Mucosa of descending colon (tissue), 3 donors: ENCODE results near the gene MNT. TPM values are rescaled to one million over a fixed set of nuclear protein-coding genes. Genes with fewer than 3 reads are reported as not detected.
"Not testable (repeated sequence)": the region's sequence is repeated elsewhere in the genome, so short reads cannot be mapped to it uniquely, and the experiment has no call there.

Experiments used
- ATAC-seq: fragments of 200-7000 bp; cut with Tn5 transposase; one replicate; pipeline ENCODE4 v1.9.1; 2020; ENCODE audit warnings: mild to moderate bottlenecking, moderate library complexity
- DNase-seq, 3 donors: peaks; one replicate each; pipeline ENCODE4 v3.0.0-alpha.2; 2020
- H3K36me3 ChIP-seq: fragments of 200-600 bp; one replicate; pipeline ENCODE4 v1.8.0; 2021; ENCODE audit warnings: low read depth, mild to moderate bottlenecking
- H3K4me1 ChIP-seq: fragments of 200-600 bp; one replicate; pipeline ENCODE4 v1.8.0; 2021; ENCODE audit warnings: low read depth, mild to moderate bottlenecking
- H3K4me3 ChIP-seq: fragments of 200-600 bp; one replicate; pipeline ENCODE4 v1.8.0; 2021; ENCODE audit warnings: mild to moderate bottlenecking
- H3K9me3 ChIP-seq: fragments of 200-600 bp; one replicate; pipeline ENCODE4 v1.8.0; 2021; ENCODE audit warnings: mild to moderate bottlenecking
- intact Hi-C, 2 donors: fragments of 100-400 bp; cut with DNase I in 1 of 2; cut with micrococcal nuclease in 1 of 2; formaldehyde crosslinking; loops; one replicate each; pipeline versions ENCODE4 v1.11.0 to v1.11.1; 2022; cut with DNase I, micrococcal nuclease
- total RNA-seq, 3 donors: library from RNA; stranded (reverse); fragmentation: NEBNext Ultra II Directional in 2 of 3; extraction: Animal tissue kit (Norgen Biotek cat#: 25700) in 2 of 3; gene quantifications; one replicate each; pipeline versions ENCODE4 v1.2.1 to v1.2.4, GENCODE V29; 2021 to 2023
- TF ChIP-seq, protein P1 (sequence below): fragments of 200-600 bp; IDR thresholded peaks from one replicate; pipeline ENCODE4 v1.8.0; 2022; ENCODE audit warnings: antibody characterized with exemption, mild to moderate bottlenecking
- donor health status: DM: no; HTN: no; CAD: no; lungs with moderate emphysema.
- donor health status: DM: no; HTN: no; CAD: no.
- donor health status: DM: no; HTN: yes; CAD: no.

The MNT gene
- total RNA-seq, 3 donors from 2014 or later: 22.8 to 39.1 (median 25.2) TPM

DNA sequence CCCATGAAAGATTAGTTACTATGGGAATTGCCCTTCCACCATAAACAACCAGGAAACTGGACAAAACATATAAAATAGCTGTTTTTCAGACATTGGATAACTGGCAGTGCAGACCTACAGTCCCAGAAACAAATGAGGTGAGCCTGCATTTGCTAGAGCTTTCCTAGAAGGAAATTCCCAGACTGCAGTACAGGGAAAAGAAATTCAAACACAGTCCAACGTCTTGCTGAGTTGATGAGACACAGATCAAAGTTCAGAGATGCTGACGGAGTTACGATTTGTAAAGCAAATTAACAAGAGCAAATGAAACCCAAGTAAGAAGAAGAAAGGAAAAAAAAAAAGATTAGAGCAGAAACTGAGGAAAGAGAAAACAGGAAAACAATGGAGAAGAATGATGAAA, 41.3 kb upstream of the MNT start:
- intact Hi-C loops: no loop called here
- Histone ChIP-seq H3K4me3 (no peak overlapping the region), H3K36me3 (no peaks in the 10 kb centered on the region), H3K4me1 (peaks cover 7% of the 10 kb centered on the region), H3K9me3 (peaks cover 4% of the 10 kb centered on the region)
- TF ChIP-seq, protein P1, sequence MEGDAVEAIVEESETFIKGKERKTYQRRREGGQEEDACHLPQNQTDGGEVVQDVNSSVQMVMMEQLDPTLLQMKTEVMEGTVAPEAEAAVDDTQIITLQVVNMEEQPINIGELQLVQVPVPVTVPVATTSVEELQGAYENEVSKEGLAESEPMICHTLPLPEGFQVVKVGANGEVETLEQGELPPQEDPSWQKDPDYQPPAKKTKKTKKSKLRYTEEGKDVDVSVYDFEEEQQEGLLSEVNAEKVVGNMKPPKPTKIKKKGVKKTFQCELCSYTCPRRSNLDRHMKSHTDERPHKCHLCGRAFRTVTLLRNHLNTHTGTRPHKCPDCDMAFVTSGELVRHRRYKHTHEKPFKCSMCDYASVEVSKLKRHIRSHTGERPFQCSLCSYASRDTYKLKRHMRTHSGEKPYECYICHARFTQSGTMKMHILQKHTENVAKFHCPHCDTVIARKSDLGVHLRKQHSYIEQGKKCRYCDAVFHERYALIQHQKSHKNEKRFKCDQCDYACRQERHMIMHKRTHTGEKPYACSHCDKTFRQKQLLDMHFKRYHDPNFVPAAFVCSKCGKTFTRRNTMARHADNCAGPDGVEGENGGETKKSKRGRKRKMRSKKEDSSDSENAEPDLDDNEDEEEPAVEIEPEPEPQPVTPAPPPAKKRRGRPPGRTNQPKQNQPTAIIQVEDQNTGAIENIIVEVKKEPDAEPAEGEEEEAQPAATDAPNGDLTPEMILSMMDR: no peak
- ATAC-seq: peak; percentile 94
- DNase-seq: peak in 1 of 3 donors; percentile 52

DNA sequence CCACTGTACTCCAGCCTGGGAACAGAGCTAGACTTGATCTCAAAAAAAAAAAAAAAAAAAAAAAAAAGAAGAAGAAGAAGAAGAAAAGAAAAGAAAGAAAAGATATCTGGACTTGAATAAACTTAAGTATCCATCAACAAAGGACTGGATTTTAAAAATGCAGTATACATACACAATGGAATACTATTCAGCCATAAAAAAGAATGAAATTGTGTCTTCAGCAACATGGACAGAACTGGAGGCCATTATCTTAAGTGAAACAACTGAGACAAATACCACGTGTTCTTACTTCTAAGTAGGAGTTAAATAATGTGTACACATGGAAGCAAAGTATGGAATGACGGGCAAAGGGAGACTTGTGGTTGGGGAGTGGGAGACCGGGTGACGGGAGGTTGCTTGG, 40.1 kb upstream of the MNT start:
- DNase-seq: no peak
- TF ChIP-seq, protein P1: no peak
- Histone ChIP-seq H3K4me3 (no peak overlapping the region), H3K4me1 (peaks cover 7% of the 10 kb centered on the region), H3K36me3 (no peaks in the 10 kb centered on the region), H3K9me3 (no peaks in the 10 kb centered on the region)
- ATAC-seq: no peak
- intact Hi-C loops: no loop called here

DNA sequence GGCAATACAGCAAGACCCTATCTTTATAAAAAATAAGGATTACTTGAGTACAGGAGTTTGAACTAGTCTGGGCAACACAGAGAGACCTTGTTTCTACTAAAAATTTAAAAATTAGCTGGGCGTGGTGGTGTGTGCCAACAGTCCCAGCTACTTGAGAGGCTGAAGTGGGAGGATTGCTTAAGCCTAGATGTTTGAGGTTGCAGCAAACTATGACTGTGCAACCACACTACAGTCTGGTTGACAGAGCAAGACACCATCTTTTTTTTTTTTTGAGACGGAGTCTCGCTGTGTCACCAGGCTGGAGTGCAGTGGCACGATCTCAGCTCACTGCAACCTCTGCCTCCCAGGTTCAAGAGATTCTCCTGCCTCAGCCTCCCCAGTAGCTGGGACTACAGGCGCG, 39.1 kb upstream of the MNT start:
- ATAC-seq, H3K9me3 ChIP-seq, intact Hi-C loops, H3K36me3 ChIP-seq, H3K4me3 ChIP-seq, DNase-seq, H3K4me1 ChIP-seq: not testable (repeated sequence)

DNA sequence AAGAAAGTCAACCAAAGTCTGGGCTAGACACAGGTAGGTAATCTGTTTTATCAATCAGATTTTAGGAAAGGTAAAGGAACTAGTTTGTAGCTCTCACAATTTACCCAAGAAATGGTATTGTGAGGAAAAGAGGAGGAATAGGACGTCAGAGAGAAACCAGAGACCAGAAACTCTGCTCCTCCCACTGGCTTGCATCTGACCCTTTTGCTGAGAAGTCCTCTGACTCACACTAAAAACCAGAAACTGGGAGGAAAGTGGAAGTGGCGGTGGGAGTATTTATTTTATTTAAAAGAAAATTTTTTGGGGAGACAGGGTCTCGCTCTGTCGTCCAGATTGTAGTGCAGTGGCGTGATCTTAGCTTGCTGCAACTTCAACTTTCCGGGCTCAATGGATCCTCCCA, 38.0 kb upstream of the MNT start:
- no peaks in the 10 kb centered on the region for H3K9me3 ChIP-seq
- H3K4me3 ChIP-seq: no peak overlapping the region
- DNase-seq (no peak), ATAC-seq (no peak)
- H3K36me3 ChIP-seq: no peaks in the 10 kb centered on the region
- peaks cover 7% of the 10 kb centered on the region for H3K4me1 ChIP-seq
- TF ChIP-seq, protein P1: no peak
- intact Hi-C loops: no loop called here

DNA sequence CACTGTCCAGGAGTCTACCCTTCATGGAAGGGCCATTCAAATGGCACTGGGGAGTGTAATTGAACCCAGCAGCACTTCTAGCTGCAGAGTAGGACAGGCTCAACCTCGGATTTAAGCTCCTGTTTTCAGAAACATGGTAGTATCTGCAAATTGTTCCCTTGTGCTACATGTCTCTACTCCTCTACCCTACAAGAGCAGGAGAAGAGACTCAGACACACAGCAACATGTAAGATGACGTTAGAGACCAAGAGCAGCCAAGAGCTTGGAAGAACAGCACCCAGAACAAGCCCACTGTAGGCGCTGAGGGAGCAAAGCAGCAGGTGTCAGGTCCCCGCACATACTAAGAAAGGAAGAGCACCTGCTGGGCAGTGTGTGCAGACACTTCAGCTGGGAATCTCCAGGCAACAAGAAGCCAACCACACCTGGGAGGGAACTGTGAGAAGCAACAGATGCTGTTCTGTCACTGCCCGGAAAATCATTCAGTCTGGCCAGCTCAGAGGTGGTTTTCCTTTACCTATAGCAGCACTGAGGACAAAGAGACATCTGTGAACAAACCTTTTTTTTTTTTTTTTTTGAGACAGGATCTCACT, 35.6 kb upstream of the MNT start:
- intact Hi-C loops: no loop called here
- no peaks in the 10 kb centered on the region for H3K9me3 ChIP-seq

DNA sequence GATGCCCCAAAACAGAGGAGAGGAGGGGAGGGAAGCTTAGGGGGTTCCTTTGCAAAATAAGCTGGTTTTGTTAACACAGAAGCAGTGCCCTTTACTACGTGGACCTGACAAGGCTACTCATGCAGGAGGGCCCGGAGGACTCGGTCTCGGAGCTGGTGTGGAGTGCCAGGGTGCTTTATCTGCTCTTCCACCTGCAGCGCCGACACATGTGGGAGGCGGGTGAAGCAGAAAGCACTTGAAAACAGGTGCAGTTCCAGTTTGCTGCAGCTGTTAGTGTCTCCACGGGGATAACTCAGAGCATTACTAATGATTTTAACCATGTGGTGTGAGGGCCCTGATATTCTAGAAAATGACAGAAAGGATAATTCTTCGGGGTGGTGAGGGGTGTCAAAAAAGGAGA, 35.0 kb upstream of the MNT start:
- DNase-seq (no peak), ATAC-seq (no peak)
- Histone ChIP-seq H3K9me3 (no peaks in the 10 kb centered on the region), H3K36me3 (no peaks in the 10 kb centered on the region), H3K4me1 (no peaks in the 10 kb centered on the region), H3K4me3 (no peak overlapping the region)
- TF ChIP-seq, protein P1: no peak
- intact Hi-C loops: no loop called here

More for the DNA sequence above, 35.6 kb upstream of the MNT start:
- no peaks in the 10 kb centered on the region for H3K36me3 ChIP-seq
- no peak overlapping the region for H3K4me3 ChIP-seq
- TF ChIP-seq, protein P1: no peak
- ATAC-seq (no peak), DNase-seq (no peak)
- H3K4me1 ChIP-seq: no peaks in the 10 kb centered on the region
